Stimulated activated CD8-positive, alpha-beta memory T cell treated with anti-CD3 and anti-CD28 coated beads, Interleukin-15, amount 100 ng/mL, for 24 hours (primary cell): Measurements from ENCODE around the gene HERC3.

Experiments
- DNase-seq: peaks from one replicate; pipeline ENCODE4 v3.0.0-alpha.2; 2020; ENCODE audit warnings: low read depth

Gene HERC3

DNA sequence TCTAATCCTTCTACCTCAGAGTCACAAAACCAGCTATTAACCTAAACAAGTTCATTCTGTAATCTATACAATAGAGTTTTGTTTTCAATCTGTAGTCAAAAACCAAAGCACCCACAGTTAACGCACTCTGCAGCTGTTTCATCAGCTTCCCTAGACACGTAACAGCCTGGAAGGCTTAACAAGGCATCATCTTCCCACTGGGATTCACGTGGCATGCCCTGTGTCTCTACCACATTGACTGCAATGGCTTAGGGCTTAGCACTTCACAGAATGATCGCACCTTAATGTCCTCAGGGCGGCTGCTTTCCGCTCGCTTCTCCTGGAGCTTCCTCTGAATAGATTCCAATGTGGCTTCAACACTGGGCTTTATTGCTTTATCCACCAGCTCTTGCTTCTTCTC lies 155.1 kb downstream of the HERC3 start:
- DNase-seq: no peak

DNA sequence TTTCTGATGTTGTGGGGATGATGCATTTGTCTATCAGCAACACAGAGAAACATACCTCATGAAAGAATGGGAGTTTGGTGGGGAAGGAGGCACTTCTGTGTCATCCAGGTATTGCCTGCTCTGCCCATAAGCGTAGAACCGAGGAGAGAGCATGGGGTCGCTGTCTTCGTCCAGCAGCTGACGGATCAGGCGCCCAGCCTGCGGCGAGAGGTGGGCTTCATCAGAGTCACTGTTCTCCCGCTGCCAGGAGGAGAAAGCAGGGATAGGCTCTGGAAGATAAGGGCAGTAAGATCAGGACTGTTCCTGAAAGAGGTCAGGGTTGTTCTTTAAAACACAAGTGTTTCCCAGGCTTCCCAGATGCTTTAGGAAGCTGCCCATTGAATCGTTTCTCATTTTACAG lies 158.1 kb downstream of the HERC3 start:
- DNase-seq: no peak

DNA sequence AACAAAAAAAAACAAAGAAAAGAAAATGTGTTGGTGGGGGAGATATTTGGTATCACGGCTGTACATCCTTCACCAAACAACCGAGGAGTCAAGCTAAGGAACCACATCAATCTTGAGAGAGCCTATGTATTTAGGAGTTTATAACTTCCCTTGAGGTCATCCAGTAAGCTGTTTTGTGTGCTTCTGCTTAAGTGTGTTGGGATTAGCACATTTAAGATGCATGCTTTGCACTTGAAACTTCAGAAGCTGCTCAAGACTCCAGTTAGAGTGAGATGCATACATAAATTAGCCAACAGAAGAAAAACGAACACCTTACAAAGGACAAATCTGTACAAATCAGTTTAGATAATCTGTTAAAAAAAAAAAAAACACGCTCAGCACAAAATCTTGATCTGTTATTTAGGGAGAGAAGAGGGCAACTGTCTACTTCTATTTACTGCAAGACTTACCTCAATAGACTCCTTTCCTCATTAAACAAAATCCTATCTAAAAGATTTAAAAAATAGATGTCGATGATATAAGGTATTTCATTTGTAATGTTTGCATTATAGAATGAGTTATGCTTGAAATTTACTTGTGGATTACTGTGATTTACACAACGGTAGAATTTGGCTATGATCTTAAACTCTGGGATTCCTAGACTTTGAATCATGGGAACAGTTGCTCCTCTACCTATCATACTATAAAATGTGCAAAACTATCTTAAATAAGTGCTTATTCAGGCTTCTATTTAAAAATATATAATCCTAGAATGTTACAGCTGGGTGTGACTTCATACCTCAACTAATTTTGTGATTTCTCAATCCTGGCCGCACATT lies 159.2 kb downstream of the HERC3 start:
- DNase-seq: no peak

DNA sequence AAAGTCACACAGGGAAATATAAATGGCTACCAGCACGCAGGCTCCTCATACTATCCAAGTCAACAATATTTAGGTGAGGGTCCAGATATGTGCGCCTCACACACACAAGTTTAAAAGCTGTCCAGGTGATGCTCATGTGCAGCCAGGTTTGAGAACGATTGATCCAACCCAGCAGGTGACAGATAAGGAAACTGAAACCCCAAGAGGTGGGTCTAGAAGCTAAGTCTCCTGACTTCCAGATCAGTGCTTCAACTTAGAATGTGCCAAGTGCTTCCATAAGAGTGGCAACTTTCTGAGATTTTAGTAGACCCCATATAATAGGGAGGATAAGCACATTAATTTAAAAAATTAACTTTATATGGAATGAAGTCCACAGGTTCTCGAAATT lies 159.8 kb downstream of the HERC3 start:
- no peak for DNase-seq

DNA sequence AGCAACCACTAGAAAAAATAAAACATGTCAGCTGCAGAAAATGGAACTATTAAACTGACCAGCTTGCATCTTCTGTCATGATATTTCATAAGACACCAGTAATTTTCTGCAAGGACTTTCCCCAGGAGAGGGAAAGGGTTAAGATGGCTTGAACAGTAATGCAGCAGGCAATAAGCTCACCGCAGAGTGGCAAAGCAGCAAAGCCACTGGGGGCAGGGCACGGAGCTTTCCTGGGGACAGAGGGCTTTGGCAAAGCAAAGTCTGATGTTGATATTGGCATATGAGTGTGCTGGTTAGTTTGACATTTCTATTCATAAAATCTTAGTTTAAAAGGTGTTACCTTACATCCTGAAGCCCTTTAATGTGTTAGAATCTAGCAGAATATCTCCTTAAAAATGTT lies 160.5 kb downstream of the HERC3 start:
- DNase-seq: no peak

DNA sequence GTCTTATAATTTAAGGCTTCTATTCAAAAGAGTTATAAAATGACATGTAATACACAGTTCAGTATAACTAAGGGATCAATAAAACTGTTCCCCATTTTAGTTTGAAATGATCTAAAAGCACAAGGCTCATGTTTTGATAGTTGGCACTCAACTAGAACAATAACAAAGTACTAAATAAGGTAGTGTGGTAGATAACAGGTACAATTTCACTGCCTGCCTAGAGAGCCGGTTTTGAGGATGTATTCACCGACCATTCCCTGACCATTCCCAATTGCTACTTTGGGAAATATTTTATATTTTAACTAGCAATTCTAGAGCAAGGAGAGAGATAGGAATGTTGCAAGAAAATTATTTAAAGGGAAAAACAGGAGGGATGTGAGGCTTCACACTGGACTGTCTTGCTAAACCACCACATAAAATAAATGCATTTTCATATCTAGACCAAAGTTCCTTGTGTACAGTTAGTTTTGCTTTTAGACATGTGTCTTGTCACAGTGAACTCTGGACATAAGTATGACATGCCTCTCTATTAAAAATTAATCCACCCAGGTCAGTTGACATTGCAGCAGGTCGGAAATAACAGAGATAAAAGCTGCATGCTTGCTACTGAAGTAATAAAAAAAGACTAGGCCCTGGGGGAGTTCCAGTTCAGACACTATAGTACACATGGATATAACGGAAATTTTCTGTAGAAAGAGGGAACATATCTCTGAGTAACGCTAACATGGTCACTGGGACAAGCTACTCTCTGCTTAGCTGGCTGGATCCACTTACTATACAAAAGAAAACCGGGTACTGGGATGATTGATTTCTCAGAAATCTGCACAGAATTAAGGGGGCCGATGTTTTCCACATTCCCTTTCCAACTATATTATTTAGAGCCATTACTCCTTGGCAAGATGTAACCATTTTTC lies 161.6 kb downstream of the HERC3 start:
- DNase-seq: no peak

DNA sequence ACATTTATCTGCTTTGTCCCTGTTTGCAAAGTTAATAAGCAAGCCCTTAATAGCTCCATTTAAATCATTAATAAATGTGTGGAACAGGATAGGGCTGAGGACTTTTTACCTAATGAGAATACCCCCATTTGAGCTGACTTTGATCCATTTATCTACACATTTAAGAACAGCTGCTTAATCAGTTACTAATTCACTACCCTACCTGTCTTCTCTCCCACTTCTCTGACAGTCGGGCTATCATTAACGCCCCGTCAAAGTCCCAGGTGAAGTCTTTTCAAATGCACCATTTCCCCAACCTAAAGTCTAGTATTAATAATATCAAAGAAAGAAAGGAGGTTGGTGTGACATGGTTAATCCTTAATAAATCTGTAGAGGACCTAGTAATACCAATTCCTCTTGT lies 162.5 kb downstream of the HERC3 start:
- DNase-seq: no peak

DNA sequence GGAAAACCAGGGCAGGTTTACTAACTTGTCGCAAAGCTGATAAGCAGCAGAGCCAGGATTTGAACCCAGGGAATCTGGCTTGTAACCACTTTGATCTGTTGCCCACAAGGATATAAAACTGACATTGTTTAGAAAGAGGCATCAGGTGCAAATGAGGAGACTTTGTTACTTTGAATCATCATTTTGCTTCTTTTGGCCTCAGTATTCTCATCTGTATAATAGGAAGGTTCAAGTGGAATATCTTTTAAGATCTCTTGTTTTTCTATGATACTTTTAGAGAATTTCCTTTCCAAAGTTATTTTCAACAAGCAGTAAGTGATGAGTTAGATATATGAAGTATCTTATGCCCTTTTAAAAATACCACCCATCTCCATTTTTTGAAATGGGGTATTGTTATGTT lies 163.2 kb downstream of the HERC3 start:
- DNase-seq: no peak

DNA sequence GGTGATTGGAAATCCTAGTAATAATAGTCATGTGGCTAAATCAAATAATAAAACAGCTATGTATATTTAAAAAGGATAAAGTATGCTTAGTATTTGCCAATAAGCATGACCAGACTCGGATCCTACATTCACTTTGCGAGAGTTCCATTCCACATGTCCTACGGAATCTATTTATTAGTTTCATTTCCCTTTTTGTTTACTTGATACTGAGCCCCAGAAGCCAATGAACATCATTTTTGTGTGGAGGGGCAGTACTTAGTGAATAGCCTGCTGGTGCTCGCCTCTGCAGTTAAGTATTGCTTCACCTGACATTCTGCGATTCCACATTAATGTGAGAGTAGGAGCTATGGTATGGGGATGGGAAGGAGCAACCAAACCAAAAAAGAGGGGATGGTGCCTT lies 163.9 kb downstream of the HERC3 start:
- DNase-seq: no peak

DNA sequence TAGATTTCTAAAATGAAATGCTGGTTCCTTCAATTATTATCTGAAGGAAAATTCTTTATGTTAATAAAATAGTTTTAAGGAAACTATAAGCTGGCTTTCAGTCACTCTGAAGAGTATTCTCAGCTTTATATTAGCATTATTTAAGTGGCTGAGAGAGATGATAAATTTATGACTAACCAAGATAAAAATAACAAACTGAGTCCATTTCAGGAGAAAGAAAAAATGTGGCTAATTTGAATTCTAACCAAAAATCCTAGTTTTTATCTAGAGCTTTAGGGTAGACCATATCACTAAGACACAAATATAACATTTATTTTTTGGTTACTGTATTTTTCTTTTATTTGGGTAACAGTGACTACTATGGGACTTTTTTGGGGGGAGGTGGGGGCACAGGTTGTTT lies 164.8 kb downstream of the HERC3 start:
- no peak for DNase-seq

DNA sequence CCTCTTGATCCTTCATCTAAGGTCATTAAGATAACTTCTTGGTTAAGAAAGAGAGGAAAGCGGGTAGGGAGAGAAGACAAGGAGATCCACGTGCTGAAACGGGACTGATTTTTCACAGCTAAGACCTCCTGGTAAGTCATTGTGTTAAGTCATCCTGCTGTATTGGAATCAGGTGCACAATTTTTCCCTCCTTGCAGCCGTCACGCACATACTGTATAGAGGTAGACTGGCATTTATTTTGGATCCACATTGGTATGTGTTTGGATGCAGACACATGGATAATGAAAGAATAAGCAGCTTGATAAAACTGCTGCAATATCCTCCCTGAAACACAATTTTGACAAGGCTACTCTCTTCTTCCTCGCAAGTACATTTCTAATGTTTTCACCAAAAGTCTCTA lies 165.5 kb downstream of the HERC3 start:
- DNase-seq: no peak
